Ishikawa (cell line): Measurements from ENCODE around the gene AGAP2.

Experiments
- CEBPB ChIP-seq: IDR thresholded peaks from 2 replicates; pipeline ENCODE4 v1.6.1; 2012
- EP300 ChIP-seq: IDR thresholded peaks from 2 replicates; pipeline ENCODE4 v1.6.1; 2012; ENCODE audit warnings: borderline replicate concordance
- NFIC ChIP-seq: IDR thresholded peaks from 2 replicates; pipeline ENCODE4 v1.6.1; 2012
- RAD21 ChIP-seq: IDR thresholded peaks from 2 replicates; pipeline ENCODE4 v1.6.1; 2012; ENCODE audit warnings: low read depth
- REST ChIP-seq: IDR thresholded peaks from 2 replicates; pipeline ENCODE4 v1.6.1; 2012; ENCODE audit warnings: low read depth, mild to moderate bottlenecking
- TAF1 ChIP-seq: IDR thresholded peaks from 2 replicates; pipeline ENCODE4 v1.6.1; 2012; ENCODE audit warnings: low read depth, mild to moderate bottlenecking
- ZBTB7A ChIP-seq: IDR thresholded peaks from 2 replicates; pipeline ENCODE4 v1.6.1; 2012; ENCODE audit warnings: low read depth
- TF ChIP-seq, protein P1 (sequence below): IDR thresholded peaks from 2 replicates; pipeline ENCODE4 v1.6.1; 2012
- TF ChIP-seq, protein P2 (sequence below): IDR thresholded peaks from 2 replicates; pipeline ENCODE4 v1.6.1; 2012

- no peak for TF ChIP-seq EP300
- TF ChIP-seq, protein P1, sequence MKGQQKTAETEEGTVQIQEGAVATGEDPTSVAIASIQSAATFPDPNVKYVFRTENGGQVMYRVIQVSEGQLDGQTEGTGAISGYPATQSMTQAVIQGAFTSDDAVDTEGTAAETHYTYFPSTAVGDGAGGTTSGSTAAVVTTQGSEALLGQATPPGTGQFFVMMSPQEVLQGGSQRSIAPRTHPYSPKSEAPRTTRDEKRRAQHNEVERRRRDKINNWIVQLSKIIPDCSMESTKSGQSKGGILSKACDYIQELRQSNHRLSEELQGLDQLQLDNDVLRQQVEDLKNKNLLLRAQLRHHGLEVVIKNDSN, result no peak
- TF ChIP-seq NFIC, result no peak
- no peak for TF ChIP-seq CEBPB
- TF ChIP-seq, protein P2, sequence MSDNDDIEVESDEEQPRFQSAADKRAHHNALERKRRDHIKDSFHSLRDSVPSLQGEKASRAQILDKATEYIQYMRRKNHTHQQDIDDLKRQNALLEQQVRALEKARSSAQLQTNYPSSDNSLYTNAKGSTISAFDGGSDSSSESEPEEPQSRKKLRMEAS, result no peak
- no peak for TF ChIP-seq REST
- no peak for TF ChIP-seq ZBTB7A
- TF ChIP-seq RAD21, result no peak
- TF ChIP-seq TAF1, result no peak
Measured at GRCh38 chr12:57720606-57721595, 17.6 kb downstream of the AGAP2 start.
